ENCODE measurements around the gene KIF26B.
A peak's percentile ranks its signal among the peaks of the same experiment; 100 is the strongest.

KIF26B gene

DNA sequence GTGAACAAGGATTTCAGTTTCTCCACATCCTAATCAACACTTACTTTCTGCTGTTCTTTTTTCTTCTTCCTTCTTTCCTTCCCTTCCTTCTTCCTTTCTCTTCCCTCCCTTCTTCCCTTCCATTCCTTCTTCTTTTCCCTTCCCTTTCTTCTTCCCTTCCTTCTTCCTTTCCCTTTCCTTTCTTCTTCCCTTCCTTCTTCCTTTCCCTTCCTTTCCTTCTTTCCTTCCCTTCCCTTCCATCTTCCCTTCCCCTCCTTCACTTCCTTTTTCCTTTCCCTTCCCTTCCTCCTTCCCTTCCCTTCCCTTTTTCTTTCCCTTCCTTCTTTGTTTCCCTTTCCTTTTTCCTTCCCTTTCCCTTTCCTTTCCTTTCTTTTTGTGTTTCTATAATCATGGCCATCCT lies 115.3 kb downstream of the KIF26B start:
- TF ChIP-seq, protein P1, sequence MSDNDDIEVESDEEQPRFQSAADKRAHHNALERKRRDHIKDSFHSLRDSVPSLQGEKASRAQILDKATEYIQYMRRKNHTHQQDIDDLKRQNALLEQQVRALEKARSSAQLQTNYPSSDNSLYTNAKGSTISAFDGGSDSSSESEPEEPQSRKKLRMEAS (IDR thresholded peaks at IDR 0.05; ENCODE audit: low read depth, low read length): no peak
- no peak for TF ChIP-seq MYC (IDR thresholded peaks at IDR 0.05; ENCODE audit: low read depth, low read length)
- TF ChIP-seq, protein P2, sequence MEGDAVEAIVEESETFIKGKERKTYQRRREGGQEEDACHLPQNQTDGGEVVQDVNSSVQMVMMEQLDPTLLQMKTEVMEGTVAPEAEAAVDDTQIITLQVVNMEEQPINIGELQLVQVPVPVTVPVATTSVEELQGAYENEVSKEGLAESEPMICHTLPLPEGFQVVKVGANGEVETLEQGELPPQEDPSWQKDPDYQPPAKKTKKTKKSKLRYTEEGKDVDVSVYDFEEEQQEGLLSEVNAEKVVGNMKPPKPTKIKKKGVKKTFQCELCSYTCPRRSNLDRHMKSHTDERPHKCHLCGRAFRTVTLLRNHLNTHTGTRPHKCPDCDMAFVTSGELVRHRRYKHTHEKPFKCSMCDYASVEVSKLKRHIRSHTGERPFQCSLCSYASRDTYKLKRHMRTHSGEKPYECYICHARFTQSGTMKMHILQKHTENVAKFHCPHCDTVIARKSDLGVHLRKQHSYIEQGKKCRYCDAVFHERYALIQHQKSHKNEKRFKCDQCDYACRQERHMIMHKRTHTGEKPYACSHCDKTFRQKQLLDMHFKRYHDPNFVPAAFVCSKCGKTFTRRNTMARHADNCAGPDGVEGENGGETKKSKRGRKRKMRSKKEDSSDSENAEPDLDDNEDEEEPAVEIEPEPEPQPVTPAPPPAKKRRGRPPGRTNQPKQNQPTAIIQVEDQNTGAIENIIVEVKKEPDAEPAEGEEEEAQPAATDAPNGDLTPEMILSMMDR (IDR thresholded peaks at IDR 0.05; ENCODE audit: low read depth, low read length): no peak
- no peak overlapping the region for H3K4me3 ChIP-seq (ENCODE audit: low read depth, low read length)
- DNase-seq (ENCODE audit: low read depth): no peak

DNA sequence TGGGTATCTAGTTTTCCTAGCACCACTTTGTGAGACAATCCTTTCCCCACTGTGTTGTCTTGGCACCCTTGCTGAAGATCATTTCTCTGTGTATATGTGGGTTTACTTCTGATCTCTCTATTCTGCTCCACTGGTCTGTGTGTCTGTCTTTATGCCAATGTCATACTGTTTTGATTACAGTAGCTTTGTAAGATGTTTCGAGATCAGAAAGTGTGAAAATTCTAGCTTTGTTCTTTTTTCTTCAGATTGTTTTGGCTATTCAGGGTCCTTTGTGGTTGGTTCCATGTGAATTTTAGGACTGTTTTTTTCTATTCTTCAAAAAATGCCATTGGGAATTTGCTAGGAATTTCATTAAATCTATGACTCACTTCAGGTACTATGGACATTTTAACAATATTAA lies 116.2 kb downstream of the KIF26B start:
- TF ChIP-seq, protein P1 (IDR thresholded peaks at IDR 0.05; ENCODE audit: low read depth, low read length): no peak
- TF ChIP-seq, protein P2 (IDR thresholded peaks at IDR 0.05; ENCODE audit: low read depth, low read length): no peak
- TF ChIP-seq MYC (IDR thresholded peaks at IDR 0.05; ENCODE audit: low read depth, low read length): no peak
- no peak for TF ChIP-seq POLR2A (IDR thresholded peaks at IDR 0.05; ENCODE audit: extremely low read depth, insufficient read length)
- no peak overlapping the region for H3K4me3 ChIP-seq (ENCODE audit: low read depth, low read length)
- no peak for DNase-seq (ENCODE audit: low read depth)

DNA sequence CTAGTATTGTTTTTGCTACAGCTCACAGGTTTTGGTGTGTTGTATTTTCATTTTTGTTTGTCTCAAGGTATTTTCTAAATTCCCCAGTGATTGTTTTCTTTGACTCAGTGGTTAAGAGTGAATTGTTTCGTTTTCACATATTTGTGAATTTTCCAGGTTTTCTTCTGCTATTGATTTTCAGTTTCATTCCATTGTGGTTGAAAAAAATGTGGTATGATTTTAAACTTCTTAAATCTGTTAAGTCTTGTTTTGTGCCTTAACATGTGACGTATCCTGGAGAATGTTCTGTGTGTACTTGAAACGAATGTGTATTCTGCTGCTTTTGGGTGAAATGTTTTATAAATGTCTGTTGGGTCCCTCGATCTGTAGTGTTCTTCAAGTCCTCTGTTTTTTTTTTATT lies 117.9 kb downstream of the KIF26B start:
- TF ChIP-seq, protein P2 (IDR thresholded peaks at IDR 0.05; ENCODE audit: low read depth, low read length): no peak
- TF ChIP-seq POLR2A (IDR thresholded peaks at IDR 0.05; ENCODE audit: extremely low read depth, insufficient read length): no peak
- TF ChIP-seq, protein P1 (IDR thresholded peaks at IDR 0.05; ENCODE audit: low read depth, low read length): no peak
- no peak for TF ChIP-seq MYC (IDR thresholded peaks at IDR 0.05; ENCODE audit: low read depth, low read length)
- H3K4me3 ChIP-seq (ENCODE audit: low read depth, low read length): no peak overlapping the region
- no peak for DNase-seq (ENCODE audit: low read depth)

DNA sequence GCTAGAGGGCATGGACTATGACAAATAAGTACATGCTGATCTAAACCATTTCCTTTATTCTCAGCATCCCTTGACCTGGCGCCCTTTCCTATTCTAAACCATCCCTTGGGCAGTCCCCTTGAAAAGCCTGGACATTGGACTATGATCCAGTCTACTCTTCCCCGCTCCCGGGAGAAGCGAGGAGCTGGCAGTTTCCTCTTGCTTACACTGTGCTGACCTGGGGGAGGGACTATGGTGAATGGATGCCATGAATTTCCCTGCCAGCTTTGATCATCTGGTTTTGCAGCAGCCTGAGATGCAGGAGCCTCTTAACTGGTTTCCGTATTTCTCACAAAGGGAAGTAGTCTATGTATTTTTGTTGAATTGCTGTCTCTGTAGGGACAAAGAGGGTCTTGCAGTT lies 121.7 kb downstream of the KIF26B start:
- no peak overlapping the region for H3K4me3 ChIP-seq (ENCODE audit: low read depth, low read length)
- no peak for DNase-seq (ENCODE audit: low read depth)
- TF ChIP-seq POLR2A (IDR thresholded peaks at IDR 0.05; ENCODE audit: extremely low read depth, insufficient read length) (no peak), MYC (IDR thresholded peaks at IDR 0.05; ENCODE audit: low read depth, low read length) (no peak)
- TF ChIP-seq, protein P1 (IDR thresholded peaks at IDR 0.05; ENCODE audit: low read depth, low read length): no peak
- TF ChIP-seq, protein P2 (IDR thresholded peaks at IDR 0.05; ENCODE audit: low read depth, low read length): no peak

DNA sequence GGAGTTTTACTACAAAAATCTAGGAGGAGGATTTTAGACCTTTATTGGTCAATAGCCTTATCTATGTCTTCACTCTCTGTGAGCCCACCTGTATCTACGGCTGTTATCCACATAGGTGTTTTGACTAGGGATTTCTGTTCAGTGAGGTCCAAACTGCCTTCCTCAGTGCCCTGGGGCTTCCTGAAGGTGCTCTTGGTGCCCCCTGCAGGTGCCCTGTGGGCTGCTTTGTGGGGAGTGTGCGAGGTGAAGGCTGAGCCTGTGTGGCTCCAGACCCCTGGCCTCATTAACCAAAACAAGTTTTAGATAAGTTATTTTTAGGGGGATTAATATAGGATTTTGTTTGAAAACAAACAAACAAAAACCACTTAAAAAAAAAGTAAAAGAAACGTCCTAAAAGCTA lies 122.5 kb downstream of the KIF26B start:
- no peak overlapping the region for H3K4me3 ChIP-seq (ENCODE audit: low read depth, low read length)
- TF ChIP-seq POLR2A (IDR thresholded peaks at IDR 0.05; ENCODE audit: extremely low read depth, insufficient read length): no peak
- no peak for TF ChIP-seq MYC (IDR thresholded peaks at IDR 0.05; ENCODE audit: low read depth, low read length)
- TF ChIP-seq, protein P2 (IDR thresholded peaks at IDR 0.05; ENCODE audit: low read depth, low read length): peak; percentile 24
- TF ChIP-seq, protein P1 (IDR thresholded peaks at IDR 0.05; ENCODE audit: low read depth, low read length): no peak
- DNase-seq (ENCODE audit: low read depth): no peak

DNA sequence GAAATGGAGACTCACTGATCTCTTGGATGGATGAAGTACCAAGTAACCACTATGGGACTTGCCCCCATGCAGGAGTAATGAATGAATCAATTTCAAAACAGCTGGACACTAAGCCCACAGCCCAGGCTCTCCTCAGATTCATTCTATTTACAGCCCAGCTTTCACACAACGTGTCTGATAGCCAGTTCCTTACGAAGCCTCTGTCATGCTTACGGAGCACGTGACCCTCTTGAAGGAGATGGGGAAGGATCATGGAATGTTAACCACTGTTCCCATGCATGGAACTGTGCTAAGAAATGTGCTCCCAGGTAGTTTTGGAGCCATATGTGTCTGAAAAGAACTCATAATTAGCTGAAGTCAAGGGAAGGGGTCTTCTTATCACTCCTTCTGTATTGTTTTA lies 124.1 kb downstream of the KIF26B start:
- DNase-seq (ENCODE audit: low read depth): no peak
- TF ChIP-seq, protein P2 (IDR thresholded peaks at IDR 0.05; ENCODE audit: low read depth, low read length): no peak
- TF ChIP-seq, protein P1 (IDR thresholded peaks at IDR 0.05; ENCODE audit: low read depth, low read length): no peak
- TF ChIP-seq MYC (IDR thresholded peaks at IDR 0.05; ENCODE audit: low read depth, low read length) (no peak), POLR2A (IDR thresholded peaks at IDR 0.05; ENCODE audit: extremely low read depth, insufficient read length) (no peak)
- H3K4me3 ChIP-seq (ENCODE audit: low read depth, low read length): no peak overlapping the region

Measured in NB4 (cell line).